Ectodermal cell (in vitro differentiated cells): Measurements from ENCODE around the gene ERI3.

Experiments used
- H3K27ac ChIP-seq: 2 replicates; pipeline ENCODE4 v1.7.0; 2013; ENCODE audit warnings: mild to moderate bottlenecking, low read depth, low read length; ENCODE audit not compliant: insufficient read depth, poor library complexity, severe bottlenecking
- H3K27me3 ChIP-seq: 2 replicates; pipeline ENCODE4 v1.7.0; 2013; ENCODE audit warnings: mild to moderate bottlenecking, low read length; ENCODE audit not compliant: insufficient read depth, control insufficient read depth, poor library complexity, severe bottlenecking
- H3K36me3 ChIP-seq: one replicate; pipeline ENCODE4 v1.7.0; 2013; ENCODE audit warnings: low read length; ENCODE audit not compliant: control insufficient read depth, insufficient read depth
- H3K4me1 ChIP-seq: one replicate; pipeline ENCODE4 v1.7.0; 2013; ENCODE audit warnings: low read length; ENCODE audit not compliant: control insufficient read depth, insufficient read depth
- H3K4me3 ChIP-seq: 2 replicates; pipeline ENCODE4 v1.7.0; 2013; ENCODE audit warnings: low read depth, low read length, control low read depth; ENCODE audit not compliant: insufficient read depth
- H3K9me3 ChIP-seq: 2 replicates; pipeline ENCODE4 v1.7.0; 2013; ENCODE audit warnings: mild to moderate bottlenecking, low read length, moderate library complexity; ENCODE audit not compliant: control insufficient read depth
- WGBS, 2 experiments: methylation state at CpG; one replicate each; pipeline ENCODE4 v1.1.7; 2013; ENCODE audit warnings: missing lambda C conversion rate in 2 of 2; 5-methylcytosine and 5-hydroxymethylcytosine counted together

The ERI3 gene

DNA sequence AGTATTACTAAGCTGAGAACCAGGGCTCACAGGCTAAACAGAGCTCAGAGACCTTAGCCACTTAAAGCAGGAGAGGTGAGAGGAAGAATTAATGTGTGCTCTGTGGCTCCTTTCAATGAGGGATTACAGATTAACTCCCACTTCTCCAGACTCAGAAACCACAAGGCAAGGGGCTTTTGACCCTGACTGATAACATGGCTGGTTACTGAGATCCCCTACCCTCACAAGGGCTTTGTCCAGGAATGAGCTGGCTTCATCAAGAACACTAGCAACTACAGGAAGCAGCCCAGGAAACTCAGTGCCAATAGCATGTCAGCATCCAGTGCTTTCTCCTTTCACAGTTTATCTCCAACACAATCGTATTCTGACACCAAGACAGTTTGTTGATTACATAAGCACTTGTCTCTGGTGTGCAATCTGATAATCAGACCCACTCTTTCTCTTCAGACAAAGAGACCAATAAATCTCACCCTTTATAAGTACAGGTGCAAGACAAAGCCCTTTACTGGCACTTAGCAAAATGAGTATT lies 38.8 kb downstream of the ERI3 start:
- Histone ChIP-seq H3K9me3 (no peaks in the 10 kb centered on the region), H3K4me1 (peaks cover 47% of the 10 kb centered on the region), H3K27ac (peak overlapping the region; percentile 54), H3K4me3 (no peak overlapping the region), H3K27me3 (no peaks in the 10 kb centered on the region), H3K36me3 (peaks cover 6% of the 10 kb centered on the region)
- 85 to 87% methylated on average over 1 of the region's 1 CpG for WGBS, 2 experiments

GRCh38 chr1:44315521-44315920 lies 39.5 kb downstream of the ERI3 start:
- Histone ChIP-seq H3K27ac (peak overlapping the region; percentile 54), H3K4me1 (peaks cover 47% of the 10 kb centered on the region), H3K27me3 (no peaks in the 10 kb centered on the region), H3K4me3 (no peak overlapping the region), H3K36me3 (peaks cover 9% of the 10 kb centered on the region), H3K9me3 (no peaks in the 10 kb centered on the region)

GRCh38 chr1:44314452-44314851 lies 40.6 kb downstream of the ERI3 start:
- Histone ChIP-seq H3K4me3 (no peak overlapping the region), H3K27me3 (no peaks in the 10 kb centered on the region), H3K4me1 (peaks cover 47% of the 10 kb centered on the region), H3K9me3 (no peaks in the 10 kb centered on the region), H3K27ac (no peak overlapping the region), H3K36me3 (peaks cover 9% of the 10 kb centered on the region)
- 66 to 70% methylated on average over 5 of the region's 5 CpGs for WGBS, 2 experiments

- Histone ChIP-seq H3K27ac (no peak overlapping the region), H3K4me3 (no peak overlapping the region), H3K27me3 (no peaks in the 10 kb centered on the region), H3K4me1 (peaks cover 47% of the 10 kb centered on the region), H3K36me3 (peaks cover 6% of the 10 kb centered on the region), H3K9me3 (no peaks in the 10 kb centered on the region)
- WGBS, 2 experiments, result 95 to 97% methylated on average over 3 of the region's 3 CpGs
These were observed 41.7 kb downstream of the ERI3 start for GRCh38 chr1:44313265-44313918.

DNA sequence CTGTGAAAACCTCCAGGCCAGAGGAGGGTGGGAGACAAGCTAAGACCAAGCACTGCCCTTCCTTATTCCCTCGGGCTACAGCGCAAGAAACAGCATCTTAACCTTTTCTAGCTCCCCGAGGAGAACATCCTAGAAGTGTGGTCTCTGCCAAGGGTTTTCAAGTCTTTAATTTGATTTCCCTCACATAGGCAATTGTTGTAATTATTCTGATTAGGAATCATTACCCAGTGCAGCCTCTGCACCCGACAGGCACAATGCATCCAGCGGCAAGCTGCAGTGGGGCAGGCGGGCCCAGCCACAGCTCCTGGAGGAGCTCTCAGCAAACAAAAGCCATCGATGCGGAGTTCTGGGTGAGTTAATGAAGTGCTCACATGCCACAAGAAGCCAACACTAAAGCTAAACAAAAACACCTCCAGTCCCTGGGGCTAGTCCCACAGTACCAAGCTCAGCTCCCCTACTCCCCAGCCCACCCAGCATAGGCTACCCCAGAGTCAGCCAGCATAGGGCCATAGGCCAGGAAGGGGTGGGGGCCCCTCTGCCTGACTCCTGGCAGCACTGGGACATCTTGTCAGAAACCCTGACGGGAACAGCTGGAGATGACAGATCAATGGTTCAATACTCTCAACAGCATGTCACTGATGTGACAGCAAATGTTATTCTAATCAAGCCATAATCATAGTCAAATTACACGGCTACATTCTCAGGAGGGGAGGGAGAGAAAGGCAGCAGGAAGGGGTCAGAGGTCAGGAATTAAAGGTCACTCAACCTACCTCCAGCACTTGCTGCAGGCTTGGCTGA lies 42.5 kb downstream of the ERI3 start:
- H3K4me3 ChIP-seq, result no peak overlapping the region
- peaks cover 14% of the 10 kb centered on the region for H3K36me3 ChIP-seq
- whole genome bisulfite sequencing, 2 experiments, result 60% methylated on average over 10 of the region's 10 CpGs
- peaks cover 47% of the 10 kb centered on the region for H3K4me1 ChIP-seq
- H3K9me3 ChIP-seq, result no peaks in the 10 kb centered on the region
- peak overlapping the region; percentile 61 for H3K27ac ChIP-seq
- no peaks in the 10 kb centered on the region for H3K27me3 ChIP-seq

DNA sequence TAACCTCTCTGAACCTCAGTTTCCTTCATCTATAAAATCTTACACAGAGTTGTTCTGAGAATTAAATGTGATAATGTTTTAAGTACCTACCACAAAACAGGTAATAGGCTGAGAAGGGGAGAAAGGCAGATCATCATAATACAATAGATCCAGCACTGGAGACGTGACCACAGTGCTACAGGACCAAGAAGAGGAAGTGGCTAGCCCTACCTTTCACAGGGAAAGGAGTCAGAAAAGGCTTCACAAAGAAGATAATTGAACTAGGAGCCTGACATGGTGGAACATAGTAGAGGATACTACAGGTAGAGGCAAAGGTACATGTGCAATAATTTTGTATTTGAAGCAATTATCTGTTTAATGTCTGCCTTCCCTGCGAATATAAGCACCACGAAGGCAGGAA lies 45.1 kb downstream of the ERI3 start:
- 96 to 98% methylated on average over 3 of the region's 3 CpGs for WGBS, 2 experiments
- Histone ChIP-seq H3K4me1 (peaks cover 26% of the 10 kb centered on the region), H3K9me3 (no peaks in the 10 kb centered on the region), H3K27me3 (no peaks in the 10 kb centered on the region), H3K36me3 (peaks cover 19% of the 10 kb centered on the region), H3K4me3 (no peak overlapping the region), H3K27ac (no peak overlapping the region)

DNA sequence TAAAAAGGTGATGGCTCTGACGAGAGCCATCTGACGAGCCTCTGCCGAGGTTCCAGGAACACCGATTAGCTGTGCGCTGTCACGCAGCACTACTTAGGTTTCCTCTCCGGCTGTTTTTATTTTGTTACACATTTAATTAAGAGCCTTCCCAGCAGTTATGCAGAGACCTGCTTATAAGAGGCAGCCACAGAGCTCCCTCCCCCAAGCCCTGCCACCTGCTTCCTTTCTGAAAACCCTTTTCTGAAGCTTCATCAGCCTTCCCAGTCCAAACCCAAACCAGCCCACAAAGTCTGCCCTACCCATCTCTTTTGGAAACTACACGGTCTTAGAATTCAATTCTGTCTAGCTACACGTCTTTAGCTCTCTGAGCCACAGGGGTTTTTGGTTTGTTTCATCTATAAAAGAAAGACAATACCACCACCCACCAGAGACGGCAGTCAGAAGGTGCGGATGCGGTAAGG lies 49.1 kb downstream of the ERI3 start:
- Histone ChIP-seq H3K4me3 (no peak overlapping the region), H3K36me3 (peaks cover 16% of the 10 kb centered on the region), H3K9me3 (no peaks in the 10 kb centered on the region), H3K27me3 (no peaks in the 10 kb centered on the region), H3K4me1 (peaks cover 7% of the 10 kb centered on the region), H3K27ac (no peak overlapping the region)
- WGBS, 2 experiments, result 83 to 85% methylated on average over 12 of the region's 12 CpGs

- WGBS, 2 experiments, result 94 to 98% methylated on average over 1 of the region's 1 CpG
- Histone ChIP-seq H3K4me3 (no peak overlapping the region), H3K36me3 (peaks cover 16% of the 10 kb centered on the region), H3K4me1 (peaks cover 12% of the 10 kb centered on the region), H3K27me3 (no peaks in the 10 kb centered on the region), H3K9me3 (no peaks in the 10 kb centered on the region), H3K27ac (no peak overlapping the region)
These were observed 51.5 kb downstream of the ERI3 start for GRCh38 chr1:44303532-44303931.

- no peaks in the 10 kb centered on the region for H3K27me3 ChIP-seq
- H3K9me3 ChIP-seq, result no peaks in the 10 kb centered on the region
- H3K4me3 ChIP-seq, result no peak overlapping the region
- WGBS, 2 experiments, result 92 to 95% methylated on average over 5 to 6 of the region's 6 CpGs
- no peak overlapping the region for H3K27ac ChIP-seq
- peaks cover 12% of the 10 kb centered on the region for H3K36me3 ChIP-seq
- H3K4me1 ChIP-seq, result peaks cover 16% of the 10 kb centered on the region
These were observed 52.5 kb downstream of the ERI3 start for GRCh38 chr1:44302541-44302940.

- H3K36me3 ChIP-seq, result peaks cover 8% of the 10 kb centered on the region
- H3K27ac ChIP-seq, result no peak overlapping the region
- no peaks in the 10 kb centered on the region for H3K27me3 ChIP-seq
- H3K4me3 ChIP-seq, result no peak overlapping the region
- peaks cover 25% of the 10 kb centered on the region for H3K4me1 ChIP-seq
- H3K9me3 ChIP-seq, result no peaks in the 10 kb centered on the region
- 91 to 93% methylated on average over 5 of the region's 5 CpGs for WGBS, 2 experiments
These were observed 53.6 kb downstream of the ERI3 start for GRCh38 chr1:44301442-44301841.
